PC-3 (cell line): ENCODE results near the gene CFAP410.

Experiments used
- CTCF ChIP-seq: fragments of 300-600 bp; sonication (generic); conservative IDR thresholded peaks from 2 replicates; pipeline ENCODE4 v1.5.1; 2017; ENCODE audit warnings: antibody characterized with exemption, low read depth, mild to moderate bottlenecking, low read length
- EZH2 ChIP-seq: fragments of 300-600 bp; sonication (generic); IDR thresholded peaks from one replicate; pipeline ENCODE4 v1.6.1; 2017; ENCODE audit warnings: antibody characterized with exemption, mild to moderate bottlenecking, low read length; ENCODE audit not compliant: unreplicated experiment
- EZH2phosphoT487 ChIP-seq: fragments of 300-600 bp; sonication (generic); IDR thresholded peaks from 2 replicates; pipeline ENCODE4 v1.6.1; 2018; ENCODE audit warnings: mild to moderate bottlenecking, antibody characterized with exemption, low read length, borderline replicate concordance

GRCh38 chr21:44382536-44382935 is 43.3 kb upstream of the CFAP410 start:
- no peak for TF ChIP-seq CTCF
- no peak for TF ChIP-seq EZH2
- no peak for TF ChIP-seq EZH2phosphoT487
